Metanephros (tissue), 1 donor: Measurements from ENCODE around the gene BOD1L2. TPM values are rescaled to one million over a fixed set of nuclear protein-coding genes. Genes with fewer than 3 reads are reported as not detected.

Experiments used
- total RNA-seq: library from RNA; depleted of rRNA; stranded (reverse); fragments of >200 nt; gene quantifications from one replicate; pipeline ENCODE4 v1.2.3, GENCODE V29; 2014

BOD1L2 gene
- not detected for total RNA-seq

GRCh38 chr18:57146956-57147636 lies at the start of gene BOD1L2:
Gene BOD1L2 (plus strand): TSS chr18:57147087. CDS start chr18:57147313, 226 bp downstream.

Other genes with a start within 250 kb of the BOD1L2 start
- gene ST8SIA3, start 205.5 kb downstream of the BOD1L2 start, total RNA-seq: 0.06 TPM